ENCODE results near the gene NFIL3. TPM values are rescaled to one million over a fixed set of nuclear protein-coding genes. Genes with fewer than 3 reads are reported as not detected.
"Not testable (repeated sequence)": the region's sequence is repeated elsewhere in the genome, so short reads cannot be mapped to it uniquely, and the experiment has no call there.

Gene NFIL3
- polyA plus RNA-seq, 1 donor from 2014 or later: 31.6 TPM

- Histone ChIP-seq H3K4me3 (ENCODE audit: low read length) (no peak overlapping the region), H3K4me2 (ENCODE audit: low read length) (no peak overlapping the region), H4K20me1 (ENCODE audit: insufficient read depth) (no peaks in the 10 kb centered on the region), H3K9ac (ENCODE audit: low read length) (no peak overlapping the region), H3K27ac (ENCODE audit: low read length) (no peak overlapping the region), H3K79me2 (replicated peaks; ENCODE audit: insufficient read depth, low read length) (no peaks in the 10 kb centered on the region), H3K9me2 (ENCODE audit: insufficient read depth, low read length) (no peaks in the 10 kb centered on the region), H3K27me3 (ENCODE audit: insufficient read depth, low read depth, low read length) (no peaks in the 10 kb centered on the region), H3F3A (ENCODE audit: insufficient read depth, low read length, poor library complexity, severe bottlenecking) (no peaks in the 10 kb centered on the region), H2AFZ (ENCODE audit: low read depth, low read length) (no peak overlapping the region), H3K9me3 (ENCODE audit: low read length) (no peaks in the 10 kb centered on the region), H3K36me3 (ENCODE audit: insufficient read depth, low read length) (no peaks in the 10 kb centered on the region)
- TF ChIP-seq RAD21 (conservative IDR thresholded peaks at IDR 0.05) (no peak), CTCF (IDR thresholded peaks at IDR 0.05; ENCODE audit: poor library complexity, severe bottlenecking) (no peak), POLR2AphosphoS5 (IDR thresholded peaks at IDR 0.05) (no peak), EZH2 (IDR thresholded peaks at IDR 0.05; ENCODE audit: borderline replicate concordance, insufficient read depth, low read length, poor library complexity, severe bottlenecking) (no peak), SMC3 (conservative IDR thresholded peaks at IDR 0.05; ENCODE audit: poor library complexity) (no peak), REST (IDR thresholded peaks at IDR 0.05; ENCODE audit: borderline replicate concordance) (no peak), TAF1 (IDR thresholded peaks at IDR 0.05; ENCODE audit: low read depth) (no peak), MXI1 (conservative IDR thresholded peaks at IDR 0.05; ENCODE audit: poor library complexity, severe bottlenecking) (no peak), EP300 (conservative IDR thresholded peaks at IDR 0.05; ENCODE audit: poor library complexity, severe bottlenecking) (no peak)
These were observed 44.2 kb downstream of the NFIL3 start for GRCh38 chr9:91379426-91379825.

- Histone ChIP-seq H3K9me3 (ENCODE audit: low read length) (no peaks in the 10 kb centered on the region), H3K27me3 (ENCODE audit: insufficient read depth, low read depth, low read length) (no peaks in the 10 kb centered on the region), H4K20me1 (ENCODE audit: insufficient read depth) (no peaks in the 10 kb centered on the region), H3K27ac (ENCODE audit: low read length) (no peak overlapping the region), H3K4me3 (ENCODE audit: low read length) (no peak overlapping the region), H2AFZ (ENCODE audit: low read depth, low read length) (no peak overlapping the region), H3K9me2 (ENCODE audit: insufficient read depth, low read length) (no peaks in the 10 kb centered on the region), H3K79me2 (replicated peaks; ENCODE audit: insufficient read depth, low read length) (no peaks in the 10 kb centered on the region), H3K4me2 (ENCODE audit: low read length) (no peak overlapping the region), H3K9ac (ENCODE audit: low read length) (no peak overlapping the region), H3F3A (ENCODE audit: insufficient read depth, low read length, poor library complexity, severe bottlenecking) (no peaks in the 10 kb centered on the region), H3K36me3 (ENCODE audit: insufficient read depth, low read length) (no peaks in the 10 kb centered on the region)
- no peak for TF ChIP-seq POLR2AphosphoS5 (IDR thresholded peaks at IDR 0.05)
- no peak for TF ChIP-seq TAF1 (IDR thresholded peaks at IDR 0.05; ENCODE audit: low read depth)
- TF ChIP-seq SMC3 (conservative IDR thresholded peaks at IDR 0.05; ENCODE audit: poor library complexity): no peak
- no peak for TF ChIP-seq CTCF (IDR thresholded peaks at IDR 0.05; ENCODE audit: poor library complexity, severe bottlenecking)
- TF ChIP-seq REST (IDR thresholded peaks at IDR 0.05; ENCODE audit: borderline replicate concordance): no peak
- TF ChIP-seq RAD21 (conservative IDR thresholded peaks at IDR 0.05): no peak
- no peak for TF ChIP-seq EZH2 (IDR thresholded peaks at IDR 0.05; ENCODE audit: borderline replicate concordance, insufficient read depth, low read length, poor library complexity, severe bottlenecking)
- TF ChIP-seq MXI1 (conservative IDR thresholded peaks at IDR 0.05; ENCODE audit: poor library complexity, severe bottlenecking): no peak
- no peak for TF ChIP-seq EP300 (conservative IDR thresholded peaks at IDR 0.05; ENCODE audit: poor library complexity, severe bottlenecking)
These were observed 44.9 kb downstream of the NFIL3 start for GRCh38 chr9:91378695-91379127.

GRCh38 chr9:91378054-91378453 lies 45.6 kb downstream of the NFIL3 start:
- H2AFZ ChIP-seq (ENCODE audit: low read depth, low read length); H3K36me3 ChIP-seq (ENCODE audit: insufficient read depth, low read length); H3K9me3 ChIP-seq (ENCODE audit: low read length); H3K27me3 ChIP-seq (ENCODE audit: insufficient read depth, low read depth, low read length); H3K9ac ChIP-seq (ENCODE audit: low read length); H3K9me2 ChIP-seq (ENCODE audit: insufficient read depth, low read length); H3K4me2 ChIP-seq (ENCODE audit: low read length); H3F3A ChIP-seq (ENCODE audit: insufficient read depth, low read length, poor library complexity, severe bottlenecking); H3K27ac ChIP-seq (ENCODE audit: low read length); H3K79me2 ChIP-seq (replicated peaks; ENCODE audit: insufficient read depth, low read length); H3K4me3 ChIP-seq (ENCODE audit: low read length); H4K20me1 ChIP-seq (ENCODE audit: insufficient read depth): not testable (repeated sequence)
